Medulla oblongata (tissue), 1 donor: ENCODE data around the gene POLDIP3.
A peak's percentile ranks its signal among the peaks of the same experiment; 100 is the strongest.
"Not testable (repeated sequence)": the region's sequence is repeated elsewhere in the genome, so short reads cannot be mapped to it uniquely, and the experiment has no call there.

Experiments used
- DNase-seq: peaks from one replicate; pipeline ENCODE4 v3.0.0-alpha.2; 2015; ENCODE audit errors: extremely low spot score

Gene POLDIP3

DNA sequence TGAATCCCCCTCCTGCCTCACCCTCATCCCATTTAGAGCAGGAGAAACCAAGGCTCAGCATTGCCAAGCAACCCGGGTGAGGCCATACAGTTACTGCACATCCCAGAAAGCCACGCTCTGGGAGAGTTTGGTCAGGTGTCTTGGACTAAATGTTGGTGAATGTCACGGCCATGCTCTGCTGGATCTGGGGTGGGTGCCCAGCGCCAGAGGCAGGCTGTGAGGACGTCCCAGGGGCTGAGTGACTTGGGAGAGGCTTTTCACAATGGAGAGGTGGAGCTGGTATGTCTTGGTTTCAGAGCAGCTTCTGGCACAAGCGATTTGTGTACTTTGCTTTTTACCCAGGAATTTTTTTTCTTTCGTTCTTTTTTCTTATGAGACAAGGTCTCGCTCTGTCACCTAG lies 54.3 kb downstream of the POLDIP3 start:
- no peak for DNase-seq

DNA sequence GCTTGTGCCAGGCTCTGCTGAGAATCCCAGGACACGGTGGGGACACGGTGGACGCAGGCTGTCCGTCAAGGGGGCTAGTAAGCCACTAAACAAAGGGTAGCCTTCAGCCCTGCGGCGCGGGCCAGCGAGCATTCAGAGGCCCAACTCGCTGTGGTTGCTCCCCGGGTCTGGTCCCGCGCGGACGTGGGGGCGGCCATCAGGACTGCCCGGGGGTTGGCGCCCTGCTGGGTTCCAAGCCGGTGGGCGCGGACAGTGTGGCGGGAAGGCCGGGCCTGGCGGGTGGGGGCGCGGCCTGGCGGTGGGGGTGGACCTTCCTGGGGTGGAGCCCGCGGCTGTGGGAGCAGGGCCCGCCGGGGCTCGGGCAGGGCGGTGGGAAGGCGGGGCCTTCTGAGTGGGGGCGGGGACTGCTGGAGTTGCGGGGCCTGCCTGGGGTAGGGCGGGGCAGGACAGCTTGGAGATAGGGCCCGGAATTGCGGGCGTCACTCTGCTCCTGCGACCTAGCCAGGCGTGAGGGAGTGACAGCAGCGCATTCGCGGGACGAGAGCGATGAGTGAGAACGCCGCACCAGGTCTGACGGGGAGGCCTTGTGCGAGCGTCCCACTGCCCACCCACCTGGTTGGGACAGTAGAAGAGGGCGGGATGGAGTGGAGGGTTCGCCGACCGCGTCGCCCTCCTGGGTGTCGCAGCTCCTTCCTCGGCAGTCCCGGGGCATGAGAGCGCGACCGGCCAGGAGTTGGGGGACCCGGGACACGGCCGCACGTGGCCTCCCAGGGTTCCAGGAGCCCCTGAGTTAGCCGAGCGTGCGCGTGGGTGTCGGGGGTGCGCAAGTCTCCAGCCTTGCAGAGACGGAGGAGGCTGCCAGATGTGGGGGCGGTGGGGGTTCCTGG lies 61.0 kb downstream of the POLDIP3 start, which contains the start of gene SERHL2:
TSS of gene SERHL2 (plus strand) at position 482 of the 887 bp plus-strand sequence. CDS start at position 547, 65 bp downstream.
- peak; percentile 75 for DNase-seq

DNA sequence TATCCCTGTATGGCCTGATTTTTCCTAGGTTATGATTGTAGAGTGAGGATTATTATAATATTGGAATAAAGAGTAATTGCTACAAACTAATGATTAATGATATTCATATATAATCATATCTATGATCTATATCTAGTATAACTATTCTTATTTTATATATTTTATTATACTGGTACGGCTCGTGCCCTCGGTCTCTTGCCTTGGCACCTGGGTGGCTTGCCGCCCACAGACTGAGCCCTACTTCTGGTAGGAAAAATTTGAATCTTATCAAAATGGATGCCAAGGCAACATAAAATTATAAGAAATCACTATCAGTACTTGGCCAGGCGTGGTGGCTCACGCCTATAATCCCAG lies 62.4 kb downstream of the POLDIP3 start:
- DNase-seq, result not testable (repeated sequence)

DNA sequence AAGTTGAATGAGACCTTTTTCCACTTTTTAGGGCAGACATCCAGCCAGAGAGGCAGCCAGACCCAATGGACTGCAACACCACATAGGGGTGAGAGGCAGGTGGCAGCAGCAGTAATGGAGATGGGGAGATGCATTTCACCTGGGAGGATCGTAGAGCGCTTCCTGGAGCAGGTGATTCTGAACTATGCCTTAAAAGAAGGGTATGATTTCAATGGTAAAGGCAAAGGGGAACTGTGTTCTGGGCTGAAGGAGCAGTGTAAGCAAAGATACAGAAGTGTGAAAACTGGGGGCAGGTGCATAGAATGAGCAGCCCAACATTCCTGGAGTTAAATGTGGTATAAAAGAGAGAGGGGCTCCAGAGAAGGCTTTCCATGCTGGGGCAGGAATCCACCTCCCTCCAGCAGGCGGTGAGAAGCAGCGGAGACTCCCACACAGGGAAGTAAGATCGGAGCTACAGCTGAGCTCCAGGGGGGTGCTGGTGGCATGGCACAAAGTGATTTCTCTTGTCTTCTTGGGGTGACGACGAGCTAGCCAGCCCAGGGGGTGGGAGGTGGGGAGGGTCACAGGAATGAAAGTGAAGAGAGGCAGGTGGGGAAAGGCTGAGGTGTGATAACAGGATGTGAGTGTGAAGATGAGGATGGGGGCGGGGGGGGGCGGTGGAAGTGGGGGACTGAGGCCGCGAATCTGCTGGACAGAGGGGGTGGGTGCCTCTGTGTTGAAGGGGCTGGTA lies 65.2 kb downstream of the POLDIP3 start:
- DNase-seq, result no peak

DNA sequence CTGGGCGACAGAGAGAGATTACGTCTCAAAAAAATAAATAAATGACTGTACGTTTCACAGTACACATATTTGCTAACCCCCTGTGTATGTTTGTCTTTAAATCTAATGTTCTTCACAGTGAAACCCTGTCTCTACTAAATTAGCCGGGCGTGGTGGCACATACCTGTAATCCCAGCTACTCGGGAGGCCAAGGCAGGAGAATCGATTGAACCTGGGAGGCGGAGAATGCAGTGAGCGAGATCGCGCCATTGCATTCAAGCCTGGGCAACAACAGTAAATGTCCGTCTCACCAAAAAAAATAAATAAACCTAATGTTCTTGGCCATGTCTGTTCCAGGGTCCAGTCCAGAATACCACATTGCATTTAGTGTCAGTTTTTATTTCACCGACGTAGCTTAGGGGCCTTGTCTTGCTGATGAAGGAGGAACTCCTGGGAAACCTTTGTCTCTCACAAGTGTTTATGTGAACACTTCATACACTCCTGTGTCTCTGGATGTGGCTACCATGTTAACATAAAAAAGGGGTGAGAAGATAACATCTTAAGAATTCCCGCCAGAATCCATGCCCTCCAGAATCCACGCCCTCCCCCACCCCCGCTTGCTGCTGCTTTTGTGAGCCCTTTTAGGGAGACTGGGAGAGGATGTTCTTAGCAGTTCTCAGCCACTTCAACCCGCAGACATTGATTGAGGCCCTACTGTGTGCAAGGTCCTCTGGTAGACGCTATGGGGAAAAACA lies 65.9 kb downstream of the POLDIP3 start:
- no peak for DNase-seq

DNA sequence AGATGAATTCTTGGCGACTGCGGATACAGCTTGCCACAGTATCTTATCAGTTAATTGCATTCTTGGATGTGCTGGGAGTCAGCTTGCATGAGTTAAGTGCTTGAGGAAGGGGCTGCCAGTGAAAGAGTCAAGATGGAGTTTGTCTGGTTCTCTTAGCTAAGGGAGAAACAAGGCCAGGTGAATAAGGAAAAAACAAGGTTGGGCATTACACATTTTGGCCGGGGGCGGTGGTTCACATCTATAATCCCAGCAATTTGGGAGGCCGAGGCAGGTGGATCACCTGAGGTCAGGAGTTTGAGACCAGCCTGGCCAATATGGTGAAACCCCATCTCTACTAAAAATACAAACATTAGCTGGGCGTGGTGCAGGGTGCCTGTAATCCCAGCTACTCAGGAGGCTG lies 66.6 kb downstream of the POLDIP3 start:
- not testable (repeated sequence) for DNase-seq

DNA sequence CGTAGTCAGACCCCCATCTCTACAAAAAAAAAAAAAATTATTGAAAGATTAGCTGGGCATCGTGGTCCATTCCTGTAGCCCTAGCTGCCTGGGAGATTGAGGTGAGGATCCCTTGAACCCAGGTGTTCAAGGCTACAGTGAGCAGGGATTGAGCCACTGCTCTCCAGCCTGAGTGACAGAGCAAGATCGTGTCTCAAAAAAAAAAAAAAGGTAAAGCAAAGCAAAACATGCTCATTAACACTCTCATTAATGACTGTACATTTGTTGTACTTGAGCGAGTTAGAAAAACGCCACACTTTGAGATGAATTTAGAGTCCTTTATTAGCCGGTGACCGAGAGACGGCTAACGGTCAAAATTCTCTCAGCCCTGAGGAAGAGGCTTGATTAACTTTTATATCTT lies 67.1 kb downstream of the POLDIP3 start:
- no peak for DNase-seq

DNA sequence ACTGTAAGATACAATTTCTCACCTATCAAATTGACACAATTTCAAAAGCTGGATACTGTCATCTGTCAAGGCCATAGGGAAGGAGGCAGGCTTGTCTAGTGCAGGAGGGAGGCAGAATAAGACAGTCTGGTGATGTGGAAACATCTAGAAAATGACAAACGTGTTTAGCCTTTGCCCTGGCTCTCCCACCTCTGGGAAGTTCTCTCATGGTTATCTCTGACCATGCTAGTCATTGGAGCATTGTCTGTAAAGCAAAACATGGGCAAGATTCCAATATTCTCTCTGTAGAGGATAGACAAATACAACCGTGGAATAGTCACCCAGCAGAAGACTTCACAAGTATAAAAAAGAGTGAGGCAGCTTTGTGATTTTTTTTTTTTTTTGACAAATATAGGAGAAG lies 70.0 kb downstream of the POLDIP3 start:
- no peak for DNase-seq

DNA sequence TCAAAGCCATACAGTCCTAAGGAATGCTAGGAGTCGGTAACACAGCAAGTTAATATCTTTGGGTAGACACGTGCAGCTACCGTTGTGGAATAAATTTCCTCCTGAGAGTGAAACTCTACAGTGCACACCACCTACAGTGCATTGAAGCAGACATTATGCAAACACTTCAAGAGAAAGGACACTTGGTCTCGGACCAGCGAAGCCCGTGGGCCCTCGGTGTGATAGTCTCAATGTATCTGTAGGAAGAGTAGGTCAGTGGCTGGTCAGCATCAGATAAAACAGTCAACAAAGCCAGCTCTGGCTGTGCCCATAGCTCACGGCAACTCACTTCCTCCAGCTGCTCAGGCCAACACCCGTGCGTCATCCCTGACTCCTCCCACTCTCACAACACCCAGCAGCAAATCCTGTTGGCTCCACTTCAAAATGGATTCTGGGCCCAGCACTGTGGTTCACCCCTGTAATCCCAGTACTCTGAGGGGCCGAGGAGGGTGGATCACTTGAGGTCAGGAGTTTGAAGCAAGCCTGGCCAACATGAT lies 75.4 kb downstream of the POLDIP3 start:
- DNase-seq, result not testable (repeated sequence)

DNA sequence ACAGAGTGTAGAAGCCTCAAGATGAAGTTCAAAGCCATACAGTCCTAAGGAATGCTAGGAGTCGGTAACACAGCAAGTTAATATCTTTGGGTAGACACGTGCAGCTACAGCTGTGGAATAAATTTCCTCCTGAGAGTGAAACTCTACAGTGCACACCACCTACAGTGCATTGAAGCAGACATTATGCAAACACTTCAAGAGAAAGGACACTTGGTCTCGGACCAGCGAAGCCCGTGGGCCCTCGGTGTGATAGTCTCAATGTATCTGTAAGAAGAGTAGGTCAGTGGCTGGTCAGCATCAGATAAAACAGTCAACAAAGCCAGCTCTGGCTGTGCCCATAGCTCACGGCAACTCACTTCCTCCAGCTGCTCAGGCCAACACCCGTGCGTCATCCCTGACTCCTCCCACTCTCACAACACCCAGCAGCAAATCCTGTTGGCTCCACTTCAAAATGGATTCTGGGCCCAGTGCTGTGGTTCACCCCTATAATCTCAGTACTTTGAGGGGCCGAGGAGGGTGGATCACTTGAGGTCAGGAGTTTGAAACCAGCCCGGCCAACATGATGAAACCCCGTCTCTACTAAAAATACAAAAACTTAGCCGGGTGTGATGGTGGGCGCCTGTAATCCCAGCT lies 77.4 kb downstream of the POLDIP3 start:
- DNase-seq, result not testable (repeated sequence)

DNA sequence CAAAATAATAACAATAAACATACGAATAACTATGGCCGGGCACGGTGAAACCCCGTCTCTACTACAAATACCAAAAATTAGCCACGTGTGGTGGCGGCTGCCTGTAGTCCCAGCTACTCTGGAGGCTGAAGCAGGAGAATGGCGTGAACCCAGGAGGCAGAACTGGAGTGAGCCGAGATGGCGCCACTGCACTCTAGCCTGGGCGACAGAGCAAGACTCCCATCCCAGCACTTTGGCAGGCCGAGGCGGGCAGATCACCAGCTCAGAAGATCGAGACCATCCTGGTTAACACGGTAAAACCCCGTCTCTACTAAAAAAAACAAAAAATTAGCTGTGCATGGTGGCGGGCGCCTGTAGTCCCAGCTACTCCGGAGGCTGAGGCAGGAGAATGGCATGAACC lies 78.0 kb downstream of the POLDIP3 start:
- not testable (repeated sequence) for DNase-seq

DNA sequence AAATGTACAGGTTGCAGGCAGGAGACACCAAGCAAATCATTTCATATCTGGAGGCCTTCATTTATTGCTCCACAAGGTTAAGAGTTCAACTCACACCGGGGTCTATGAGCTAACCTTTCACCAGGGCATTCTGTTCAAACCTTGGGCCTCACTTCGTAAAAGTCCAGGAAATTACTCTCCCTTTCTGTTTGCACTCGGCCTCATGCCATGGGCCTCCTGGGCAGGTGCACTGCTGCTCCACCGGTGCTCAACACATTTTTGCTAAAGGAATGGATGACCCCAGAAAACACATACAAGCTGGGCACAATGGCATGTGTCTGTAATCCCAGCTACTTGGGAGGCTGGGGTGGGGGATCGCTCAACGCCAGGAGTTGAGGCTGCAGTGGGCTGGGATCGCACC lies 78.5 kb downstream of the POLDIP3 start:
- no peak for DNase-seq

DNA sequence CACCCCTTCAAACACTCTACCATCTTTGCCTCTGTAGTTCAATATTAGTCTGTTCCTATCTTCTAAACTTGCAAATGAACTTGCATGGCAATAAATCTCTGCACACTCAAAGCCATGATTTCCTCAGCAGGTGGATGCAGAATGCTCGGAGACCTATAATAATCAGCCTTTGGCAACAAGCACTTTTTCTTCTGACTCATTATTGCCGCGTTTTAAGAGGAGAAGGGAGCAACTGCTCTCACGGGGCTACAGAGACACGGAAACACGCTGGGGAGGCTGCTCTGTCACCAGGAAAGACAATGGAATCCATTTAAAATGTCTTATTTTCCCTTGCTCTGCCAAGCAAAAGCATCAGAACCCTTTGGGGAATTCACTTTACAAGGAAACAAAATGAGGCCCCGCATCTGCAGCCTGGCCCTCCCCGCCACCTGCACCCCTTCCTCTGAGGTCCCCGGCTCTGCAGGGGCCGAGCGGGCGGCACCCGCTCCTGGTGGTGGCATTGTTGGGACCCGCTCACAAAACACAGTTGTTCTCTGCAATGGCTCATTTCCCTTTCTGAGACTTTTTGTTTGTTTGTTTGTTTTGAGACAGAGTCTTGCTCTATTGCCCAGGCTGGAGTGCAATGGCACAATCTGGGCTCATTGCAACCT lies 79.5 kb downstream of the POLDIP3 start:
- not testable (repeated sequence) for DNase-seq
